COLO668 (cell line): Measurements from ENCODE around the gene SH3BP5.

Experiments used
- DNase-seq: peaks from one replicate; lab custom pipeline; 2025; ENCODE audit not compliant: unreplicated experiment; lab: John Stamatoyannopoulos, UW

The SH3BP5 gene

DNA sequence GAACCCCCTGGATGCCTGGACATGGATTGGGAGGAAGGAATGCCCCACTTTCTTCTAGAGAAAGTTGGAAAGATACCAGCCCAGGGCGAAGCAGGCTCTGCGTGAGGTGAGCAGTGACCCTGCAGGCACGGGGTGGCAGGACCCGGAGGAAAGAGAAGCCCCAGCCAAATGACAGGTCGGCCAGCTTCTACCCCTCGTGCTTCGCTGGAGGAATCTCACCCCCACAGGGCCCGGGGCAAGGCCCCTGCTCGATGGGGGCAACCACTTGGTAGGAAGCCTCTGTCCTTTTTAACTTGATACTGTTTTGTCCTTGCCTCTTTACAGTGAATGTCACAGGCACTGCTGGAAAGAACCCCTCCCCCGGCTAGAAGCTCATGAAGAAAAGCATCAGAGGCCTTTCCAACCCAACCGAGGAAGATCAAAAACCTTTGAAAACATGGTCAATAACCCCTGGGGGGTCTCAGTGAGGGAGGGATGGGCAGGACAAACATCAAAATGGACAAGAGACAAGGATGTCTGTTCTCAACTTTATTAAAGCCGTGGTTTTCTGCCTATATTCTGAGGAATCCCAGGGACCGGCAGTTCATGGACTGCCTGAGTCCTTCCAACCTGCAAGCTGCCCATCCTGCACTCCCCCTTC, 54.4 kb downstream of the SH3BP5 start:
- no peak for DNase-seq

DNA sequence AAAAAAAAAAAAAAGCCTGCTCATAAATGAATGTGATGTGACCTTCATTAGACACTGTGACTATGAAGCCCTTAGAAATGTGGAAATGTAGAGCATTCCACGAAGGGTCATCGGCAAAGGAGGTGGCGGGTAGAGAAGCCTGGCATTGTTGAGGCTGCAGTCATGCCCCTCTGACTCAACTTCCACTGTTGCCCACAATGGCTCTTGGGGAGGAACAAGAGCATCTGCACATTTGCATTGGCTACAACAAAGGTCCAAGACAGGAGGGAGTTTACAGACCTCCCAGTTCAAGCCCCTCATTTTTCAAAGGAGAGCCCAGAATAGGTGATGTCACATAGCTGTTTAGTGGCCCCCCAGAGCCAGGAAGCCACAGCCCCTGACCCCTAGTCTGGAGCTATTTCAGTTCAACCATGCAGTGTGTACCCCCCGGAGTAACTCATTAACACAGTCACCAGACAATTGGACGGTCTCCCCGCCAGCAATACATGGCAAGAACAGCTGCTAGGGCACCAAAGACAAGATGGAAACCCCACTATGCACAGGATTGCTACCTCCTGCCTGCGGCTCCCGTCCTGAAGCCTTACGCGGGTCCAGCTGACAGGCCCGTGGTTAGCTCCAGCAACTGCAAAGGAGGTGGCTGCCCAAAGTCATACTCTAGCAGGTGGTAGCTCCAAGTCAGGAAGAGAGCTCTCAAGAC, 56.2 kb downstream of the SH3BP5 start:
- no peak for DNase-seq

DNA sequence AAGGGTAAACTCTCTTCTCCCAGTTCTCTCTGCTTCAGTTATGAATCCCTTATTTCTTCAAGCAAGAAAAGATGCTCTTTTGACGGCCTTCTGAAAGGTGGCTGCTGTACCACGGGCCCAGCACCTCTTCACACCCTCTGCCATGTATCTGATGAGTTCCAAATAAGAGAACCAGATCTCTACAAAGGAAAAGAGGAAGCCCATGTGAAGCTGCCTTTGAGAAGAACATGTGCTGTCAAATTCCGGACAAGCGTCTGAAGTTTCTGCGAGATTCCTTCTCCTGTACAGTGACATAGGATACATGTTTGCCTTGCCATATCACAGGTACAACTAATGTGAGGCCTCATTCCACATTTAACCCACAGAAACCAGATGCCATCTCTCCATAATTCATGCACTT, 59.2 kb downstream of the SH3BP5 start:
- no peak for DNase-seq

DNA sequence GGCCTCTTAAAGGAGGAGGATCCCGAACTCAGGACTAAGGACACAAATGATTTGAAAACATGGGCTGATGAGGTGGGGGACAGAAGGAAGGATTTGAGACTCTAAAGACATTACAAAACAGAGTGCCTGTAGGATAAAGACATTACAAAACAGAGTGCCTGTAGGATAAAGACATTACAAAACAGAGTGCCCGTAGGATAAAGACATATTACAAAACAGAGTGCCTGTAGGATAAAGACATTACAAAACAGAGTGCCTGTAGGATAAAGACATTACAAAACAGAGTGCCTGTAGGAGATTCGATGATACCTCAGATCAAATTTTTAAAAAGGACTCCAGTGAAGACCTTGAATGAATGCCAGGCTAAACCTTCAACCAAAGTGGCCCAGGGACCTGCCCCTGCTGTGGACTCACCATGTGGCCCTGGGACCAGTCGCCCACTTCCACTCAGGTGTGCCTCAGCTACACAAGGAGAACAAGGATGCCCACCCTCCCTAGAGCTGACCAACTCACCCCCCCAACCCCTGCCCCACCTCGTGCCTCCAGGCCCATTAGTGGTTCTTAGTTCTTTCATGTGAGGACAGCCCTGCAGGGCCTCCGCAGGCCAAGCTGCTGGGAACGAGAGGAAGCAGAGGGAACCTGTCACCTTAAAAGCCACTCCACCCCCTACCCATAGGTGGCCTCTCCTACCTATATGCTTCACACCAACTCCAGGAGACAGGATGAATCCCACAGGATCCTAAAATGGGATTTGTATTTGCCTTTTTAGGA, 59.8 kb downstream of the SH3BP5 start:
- DNase-seq: no peak

DNA sequence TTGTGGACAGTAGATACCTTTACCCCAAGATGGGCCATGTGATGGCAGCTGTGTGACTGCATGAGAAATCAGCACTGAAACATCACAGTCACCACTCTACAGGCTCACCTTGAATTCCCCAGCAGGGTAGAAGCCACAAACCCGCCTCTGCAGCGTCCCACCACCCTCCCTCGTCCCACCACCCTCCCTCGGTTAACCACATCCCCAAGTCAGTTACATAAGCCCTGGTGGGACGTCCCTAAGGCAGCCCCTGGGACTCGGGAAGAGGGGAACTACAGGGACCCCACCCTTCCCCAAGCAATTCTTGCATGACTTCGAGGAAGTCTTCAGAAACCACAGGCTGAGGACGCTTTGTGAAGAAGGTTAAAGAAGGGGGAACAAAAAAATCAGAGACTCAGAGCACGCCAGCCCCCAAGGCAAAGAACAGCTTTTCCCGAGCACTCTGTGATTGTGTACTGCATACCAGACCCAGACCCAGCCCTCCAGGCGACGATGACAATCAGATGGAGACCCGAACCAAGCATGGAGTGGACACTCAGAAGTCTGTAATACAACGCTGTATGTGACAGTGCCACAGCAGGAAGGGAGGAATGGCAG, 60.5 kb downstream of the SH3BP5 start:
- no peak for DNase-seq

DNA sequence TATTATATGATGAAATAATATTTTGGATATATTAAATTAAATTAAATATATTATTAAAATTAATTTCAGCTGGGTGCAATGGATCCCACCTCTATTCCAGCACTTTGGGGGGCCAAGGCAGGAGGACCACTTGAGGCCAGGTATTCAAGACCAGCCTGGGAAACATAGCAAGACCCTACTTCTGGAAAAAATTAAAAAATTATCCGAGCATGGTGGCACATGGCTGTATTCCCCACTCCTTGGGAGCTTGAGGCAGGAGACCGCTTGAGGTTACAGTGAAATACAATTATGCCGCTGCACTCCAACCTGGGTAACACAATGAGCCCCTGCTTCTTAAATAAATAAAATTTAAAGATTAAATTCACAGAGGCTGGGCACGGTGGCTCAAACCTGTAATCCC, 61.4 kb downstream of the SH3BP5 start:
- DNase-seq: no peak

DNA sequence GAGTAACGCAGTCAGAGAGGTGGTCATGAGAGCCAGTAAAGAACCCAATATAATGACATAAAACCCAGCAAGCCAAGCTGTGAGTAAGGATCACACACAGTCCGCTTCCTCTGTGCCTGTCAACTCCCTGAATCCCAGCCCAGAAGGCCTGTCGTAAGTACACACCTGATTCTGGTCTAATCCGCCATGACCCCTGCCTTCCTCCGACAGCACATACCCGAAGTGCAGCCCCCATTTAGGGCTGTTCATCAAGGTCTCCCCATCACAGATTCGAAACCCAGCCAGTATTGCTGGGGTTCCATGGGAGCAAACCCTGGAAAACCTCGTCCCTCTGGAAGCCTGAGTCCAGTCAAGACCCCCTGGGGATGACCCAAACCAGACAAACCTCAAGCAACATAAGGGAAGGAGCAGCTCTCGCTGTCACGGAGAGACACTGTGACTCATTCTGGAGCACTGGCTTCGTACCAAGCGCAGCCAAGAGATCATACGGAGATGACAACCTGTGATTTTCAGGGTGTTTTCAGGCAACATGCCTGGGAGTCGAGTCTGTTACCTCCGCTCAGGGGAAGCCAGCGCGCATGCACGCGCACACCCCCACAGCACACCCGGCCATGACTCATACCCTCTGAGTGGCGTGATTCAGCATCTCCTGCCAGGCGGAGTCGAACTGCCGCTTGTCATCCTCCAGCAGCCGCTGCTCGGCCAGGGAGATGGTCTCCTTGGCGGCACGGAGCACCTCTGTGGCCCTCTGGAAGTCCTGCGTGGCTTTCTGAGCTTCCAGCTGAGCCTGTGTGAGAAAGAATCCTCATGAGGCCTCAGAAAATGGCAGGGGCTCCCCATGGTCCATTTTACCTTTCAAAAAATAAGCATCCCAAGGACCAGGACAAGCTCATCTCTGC, 63.0 kb downstream of the SH3BP5 start:
- DNase-seq: peak; percentile 37

DNA sequence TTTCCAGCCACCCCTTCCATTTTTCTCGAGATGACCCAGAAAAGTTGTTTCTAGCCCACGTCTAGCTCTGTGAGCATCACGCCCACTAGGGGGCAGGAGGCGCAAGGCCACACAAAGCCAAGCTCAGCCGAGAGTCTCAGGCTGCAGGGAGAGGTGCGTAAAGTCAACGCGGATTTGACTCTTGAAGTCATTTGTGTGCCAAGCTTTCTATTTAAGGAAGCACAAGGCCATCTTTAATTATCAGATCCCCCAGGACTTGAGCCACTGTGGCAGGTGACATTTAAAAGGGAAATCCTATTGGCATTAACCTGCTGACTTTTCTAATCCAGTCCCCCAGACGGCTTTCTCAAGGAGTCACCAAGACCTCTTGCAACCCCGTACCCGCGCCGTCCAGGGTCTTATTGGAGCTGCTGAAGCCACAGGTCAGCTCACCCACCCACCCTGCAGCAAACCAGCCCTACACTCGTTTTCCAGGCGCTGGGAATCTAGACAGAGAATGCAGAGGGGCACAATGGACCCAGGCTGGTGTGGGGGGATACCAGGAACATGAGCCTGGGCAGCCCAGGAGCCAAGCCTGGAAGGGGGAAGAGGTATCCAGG, 64.3 kb downstream of the SH3BP5 start:
- DNase-seq: peak; percentile 69

DNA sequence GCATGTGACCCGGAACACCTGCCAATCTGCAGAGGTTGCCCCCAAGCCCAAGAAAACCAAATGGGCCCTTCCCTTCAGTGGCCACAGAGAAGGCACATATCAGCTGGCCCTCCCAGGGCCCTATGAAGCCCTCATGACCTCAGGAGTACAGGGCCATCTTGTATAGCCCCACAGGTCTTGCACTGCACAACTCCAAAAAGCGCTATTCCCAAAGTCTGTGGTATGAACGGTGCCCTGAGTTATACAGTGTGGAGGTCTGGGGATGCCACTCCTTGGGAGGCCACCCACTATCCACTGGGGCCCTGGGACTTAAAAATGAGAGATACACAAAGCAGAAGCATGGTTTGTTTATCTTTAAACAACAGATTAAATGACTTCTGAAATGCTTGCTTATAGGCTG, 64.9 kb downstream of the SH3BP5 start:
- no peak for DNase-seq

DNA sequence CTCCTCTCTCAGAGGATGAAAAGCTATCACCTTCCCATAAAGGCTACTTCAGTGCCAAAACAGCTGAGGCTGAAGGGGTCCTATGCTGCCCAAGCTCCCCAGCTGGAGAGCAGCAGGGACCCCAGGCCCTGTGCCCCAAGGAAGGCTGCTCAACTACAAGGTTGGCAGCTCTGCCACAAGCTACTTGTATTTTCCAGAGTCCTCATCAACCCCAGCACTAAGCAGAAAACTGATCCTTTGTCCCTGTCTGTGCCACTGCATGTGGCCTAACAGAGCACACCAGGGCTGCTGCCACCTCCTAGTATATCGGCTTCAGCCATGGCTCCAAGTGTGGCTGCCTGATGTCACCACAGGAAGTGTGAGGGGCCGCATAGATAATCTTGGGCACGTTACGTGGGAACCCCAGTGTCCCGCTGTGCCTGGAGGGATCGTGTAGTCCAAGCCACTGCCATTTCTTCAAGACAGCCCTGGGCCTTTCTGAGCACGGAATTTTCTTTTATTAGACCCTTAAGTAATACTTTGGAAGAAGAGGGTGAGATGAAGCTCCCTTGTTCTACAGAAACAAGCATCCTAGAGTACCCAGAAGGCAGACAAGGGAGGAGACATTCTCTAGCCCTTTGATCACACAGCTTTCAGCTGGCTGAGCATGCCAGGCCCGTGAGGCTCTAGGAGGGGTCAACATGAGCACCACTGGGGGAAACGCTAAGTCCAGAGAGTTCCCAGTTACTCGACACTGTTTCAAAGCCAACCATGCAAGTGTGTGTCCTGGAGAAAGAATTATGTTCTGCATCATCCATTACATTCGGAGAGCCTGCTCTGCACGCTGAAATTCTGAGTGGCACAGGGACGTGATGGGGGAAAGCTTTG, 65.6 kb downstream of the SH3BP5 start:
- DNase-seq: no peak

- no peak for DNase-seq
These were observed 66.5 kb downstream of the SH3BP5 start for GRCh38 chr3:15265655-15266509.

DNA sequence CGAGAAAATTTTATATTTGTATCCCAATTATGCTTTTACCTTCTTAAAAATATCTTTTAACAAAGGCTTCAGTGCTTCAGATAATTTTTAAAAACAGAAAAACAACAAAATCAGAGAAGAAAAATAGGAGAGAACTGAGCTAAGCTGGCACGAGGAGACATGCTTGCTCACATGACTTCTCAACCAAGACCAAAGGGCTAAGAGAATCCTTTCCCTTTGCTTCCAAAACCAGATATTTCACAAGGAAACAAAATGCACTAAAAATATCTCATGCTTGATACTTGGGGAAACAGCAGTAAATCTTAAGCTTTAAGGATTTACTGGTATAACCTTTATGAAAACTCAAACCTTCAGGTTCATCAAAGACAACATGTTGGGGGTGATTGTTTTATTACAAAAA, 67.9 kb downstream of the SH3BP5 start:
- no peak for DNase-seq

DNA sequence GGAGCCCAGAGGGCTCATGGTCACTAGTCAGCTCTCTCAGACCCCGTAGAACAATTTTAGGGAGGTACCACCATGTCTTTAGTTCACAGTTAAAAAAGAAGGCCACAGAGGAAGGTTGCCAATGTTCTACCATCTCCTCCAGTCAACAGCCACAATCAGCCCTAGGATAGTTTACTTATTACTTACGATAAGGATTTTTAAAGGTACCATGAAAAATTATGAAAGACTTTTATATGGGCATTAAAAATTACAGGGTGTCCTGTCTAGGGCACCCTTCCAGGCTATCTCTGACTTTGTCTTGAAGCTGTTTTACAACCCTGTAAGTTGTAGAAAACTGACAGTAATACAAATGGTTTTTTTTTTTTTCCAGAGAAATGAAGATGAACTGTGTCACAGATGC, 68.5 kb downstream of the SH3BP5 start:
- DNase-seq: no peak

GRCh38 chr3:15263120-15263519, 69.3 kb downstream of the SH3BP5 start:
- no peak for DNase-seq

DNA sequence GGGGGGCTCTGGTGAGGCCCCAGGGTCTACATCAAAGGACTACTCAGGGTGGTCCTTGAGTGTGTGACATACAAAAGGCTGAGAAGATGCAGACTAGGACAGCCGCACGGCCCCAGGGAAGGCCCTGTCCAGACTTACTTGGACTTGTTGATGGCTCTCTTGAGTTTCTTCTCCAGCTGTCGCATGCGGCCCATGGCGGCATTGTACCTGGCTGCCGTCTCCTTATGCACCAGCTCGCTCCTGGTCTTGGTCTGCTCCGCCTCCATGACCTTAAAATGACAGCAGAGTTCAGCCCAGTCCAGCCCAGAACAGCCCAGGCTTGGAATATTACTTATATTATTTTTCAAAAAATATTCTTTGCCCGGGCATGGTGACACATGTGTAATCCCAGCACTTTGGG, 70.4 kb downstream of the SH3BP5 start:
- DNase-seq: no peak

DNA sequence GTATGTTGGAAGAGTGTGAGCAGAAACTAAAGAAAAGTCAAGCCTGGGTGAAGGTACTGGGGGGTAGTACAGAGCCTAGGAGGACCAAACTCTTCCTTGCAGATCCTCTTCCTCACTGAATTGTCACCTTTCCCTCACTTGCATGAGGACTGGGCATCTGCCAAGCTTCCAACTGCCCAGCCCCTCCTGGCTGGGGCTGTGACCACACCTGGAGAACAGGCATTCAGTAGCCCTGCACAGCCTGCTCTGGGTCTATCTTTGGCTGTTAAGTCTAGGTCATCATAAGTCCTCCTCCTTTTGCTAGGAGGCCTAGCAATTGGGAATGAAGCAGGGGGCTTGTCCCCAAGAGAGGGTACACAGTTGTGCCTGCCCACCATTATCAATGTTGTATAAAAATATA, 71.1 kb downstream of the SH3BP5 start:
- no peak for DNase-seq

DNA sequence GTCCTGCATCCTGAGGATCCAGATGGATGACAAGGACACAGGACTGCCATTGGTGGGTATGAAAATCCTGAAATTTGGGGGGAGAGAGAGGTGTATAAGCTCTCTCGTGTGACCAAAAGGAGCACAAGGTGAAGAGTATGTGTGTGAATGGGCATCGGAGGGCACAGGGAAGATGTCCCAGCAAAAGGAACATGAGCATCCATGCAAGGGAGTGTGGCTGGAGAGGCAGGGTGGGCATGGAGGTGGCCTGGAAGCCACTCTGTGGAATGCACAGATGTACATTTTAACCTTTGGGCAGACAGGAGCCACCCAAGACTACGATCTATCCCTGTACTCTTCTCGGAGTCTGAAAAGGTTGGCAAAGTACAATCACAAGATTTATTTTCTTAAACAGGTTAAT, 71.9 kb downstream of the SH3BP5 start:
- DNase-seq: no peak

GRCh38 chr3:15258720-15259119, 73.7 kb downstream of the SH3BP5 start:
- DNase-seq: no peak
